HG03460 (cell line): Measurements from ENCODE around the gene RXFP2.

Source experiments
- ATAC-seq: cut with Tn5 transposase; IDR thresholded peaks from one replicate; pipeline ENCODE4 v1.9.1; 2021; ENCODE audit not compliant: unreplicated experiment

The RXFP2 gene

GRCh38 chr13:31739226-31739625 lies at the start of gene RXFP2:
Gene RXFP2, plus strand, starts transcription at chr13:31739526. Its CDS starts 87 bp downstream, at chr13:31739613.
- ATAC-seq, result no peak

GRCh38 chr13:31697290-31697689 lies 42.0 kb upstream of the RXFP2 start:
- ATAC-seq, result no peak

- no peak for ATAC-seq
Observed at GRCh38 chr13:31699650-31700049, 39.7 kb upstream of the RXFP2 start.

DNA sequence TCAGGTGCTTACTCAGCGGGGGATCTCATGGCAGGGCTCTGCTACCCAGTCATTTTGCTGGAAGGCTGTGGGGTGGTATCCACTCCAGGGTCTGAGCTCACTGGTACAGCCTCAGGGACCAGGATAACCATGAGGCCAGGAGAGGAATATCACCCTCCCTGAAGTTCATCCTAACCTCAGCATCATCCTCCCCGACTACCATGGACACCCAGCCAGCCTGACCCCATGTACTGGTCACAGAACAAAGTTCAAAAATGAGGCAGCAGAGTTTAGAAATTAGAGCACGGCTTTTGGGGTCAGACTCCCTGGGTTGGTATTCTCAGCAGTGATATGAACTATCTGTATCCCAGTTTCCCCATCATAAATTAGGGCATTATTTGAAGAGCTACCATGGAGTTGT lies 35.5 kb upstream of the RXFP2 start:
- ATAC-seq, result no peak

DNA sequence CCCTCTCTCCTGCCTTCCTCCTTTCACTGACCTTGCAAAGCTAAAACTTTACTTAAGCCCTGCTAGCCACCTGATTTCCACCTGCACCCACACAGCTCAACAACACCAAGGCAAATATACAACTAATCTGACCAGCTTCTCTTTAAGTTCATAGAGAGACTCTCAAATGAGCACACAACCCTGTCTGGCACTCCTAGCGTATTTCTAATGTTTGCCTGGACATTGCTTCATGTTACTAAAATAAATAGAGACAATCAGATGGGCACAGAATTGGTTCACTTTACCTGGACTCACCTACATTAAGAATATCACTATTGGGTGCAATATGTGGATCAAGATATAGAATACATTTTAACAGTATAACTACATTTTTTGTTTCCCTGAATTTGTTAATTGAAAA lies 33.2 kb upstream of the RXFP2 start:
- no peak for ATAC-seq

GRCh38 chr13:31717583-31717982 lies 21.7 kb upstream of the RXFP2 start:
- ATAC-seq, result no peak

- ATAC-seq, result no peak
Observed at GRCh38 chr13:31719214-31719613, 20.1 kb upstream of the RXFP2 start.

DNA sequence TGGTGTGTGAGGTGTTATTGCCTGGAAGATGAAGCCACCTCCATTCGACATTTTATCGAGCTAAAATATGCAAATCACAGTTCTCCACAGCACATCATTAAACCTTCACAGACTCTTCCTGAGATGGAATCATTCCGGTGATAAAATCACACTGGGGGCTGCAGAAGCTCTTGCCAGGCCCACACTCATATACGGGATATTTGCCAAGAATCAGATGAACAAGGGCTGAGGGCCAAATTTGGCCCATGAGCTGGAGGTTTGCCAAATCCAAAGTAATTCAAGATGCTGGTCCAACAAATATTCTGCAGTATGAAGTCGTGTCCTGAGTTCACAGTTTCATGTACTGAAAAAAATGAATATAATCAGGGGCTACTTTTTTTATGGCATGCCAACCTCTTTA lies 16.7 kb upstream of the RXFP2 start:
- ATAC-seq, result no peak

DNA sequence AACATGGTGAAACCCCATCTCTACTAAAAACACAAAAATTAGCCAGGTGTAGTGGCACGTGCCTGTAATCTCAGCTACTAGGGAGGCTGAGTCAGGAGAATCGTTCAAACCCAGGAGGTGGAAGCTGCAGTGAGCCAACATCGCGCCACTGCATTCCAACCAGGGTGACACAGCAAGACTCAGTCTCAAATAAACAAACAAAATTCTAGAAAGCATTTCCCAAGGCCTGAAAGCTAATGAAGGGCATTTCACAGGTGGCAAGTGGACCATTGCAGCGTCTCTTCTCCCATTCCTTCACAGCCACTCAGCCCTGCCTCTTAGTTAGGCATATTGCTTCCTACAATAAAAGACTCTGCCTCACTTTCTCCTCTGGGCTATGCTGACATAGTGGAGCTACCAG lies 13.5 kb upstream of the RXFP2 start:
- no peak for ATAC-seq

DNA sequence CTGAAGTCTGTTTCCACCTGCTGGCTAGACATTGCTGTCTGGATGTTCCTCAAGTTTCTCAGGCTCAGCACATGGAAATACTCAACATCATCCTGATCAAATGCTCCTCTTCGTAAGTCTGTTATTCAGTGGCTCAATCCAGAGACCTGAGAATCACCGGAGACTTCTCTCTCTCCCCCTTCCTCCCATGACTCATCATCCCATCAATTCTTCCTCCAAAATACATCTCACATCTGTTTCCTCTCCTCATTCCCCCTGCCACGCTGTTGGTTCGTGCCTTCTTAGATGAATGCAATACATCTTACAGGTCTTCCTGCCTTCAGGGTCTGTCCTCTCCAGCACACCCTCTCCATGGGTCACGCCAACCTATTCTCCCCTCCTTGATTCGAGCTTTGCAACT lies 7.4 kb upstream of the RXFP2 start:
- no peak for ATAC-seq

GRCh38 chr13:31733066-31733465 lies 6.3 kb upstream of the RXFP2 start:
- no peak for ATAC-seq

DNA sequence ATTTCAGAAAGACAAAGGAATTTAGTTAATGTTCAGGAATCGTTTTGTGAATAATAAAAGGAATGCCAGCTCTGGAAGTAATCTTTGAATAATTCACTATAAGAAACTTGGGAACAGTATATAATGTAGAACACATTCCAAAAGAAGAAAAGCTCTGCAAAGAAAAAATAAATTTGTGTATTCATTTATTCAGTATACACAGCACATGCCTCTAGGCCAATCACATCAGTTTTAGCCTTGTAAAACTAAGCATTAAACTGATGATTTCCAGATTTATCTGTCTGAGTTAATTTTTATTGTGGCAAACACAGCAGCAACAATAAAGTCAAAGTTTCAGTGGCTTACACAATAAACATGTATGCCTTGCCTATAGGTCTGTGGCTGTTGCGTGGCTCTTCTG lies 5.7 kb upstream of the RXFP2 start:
- ATAC-seq, result no peak

GRCh38 chr13:31742097-31742734 lies 2.9 kb downstream of the RXFP2 start:
- ATAC-seq, result peak; percentile 87

GRCh38 chr13:31747291-31747690 lies 8.0 kb downstream of the RXFP2 start:
- ATAC-seq, result no peak

GRCh38 chr13:31747966-31748365 lies 8.6 kb downstream of the RXFP2 start:
- ATAC-seq, result no peak

- ATAC-seq, result no peak
Observed at GRCh38 chr13:31749929-31750328, 10.6 kb downstream of the RXFP2 start.

- ATAC-seq, result no peak
Observed at GRCh38 chr13:31755211-31755610, 15.9 kb downstream of the RXFP2 start.

DNA sequence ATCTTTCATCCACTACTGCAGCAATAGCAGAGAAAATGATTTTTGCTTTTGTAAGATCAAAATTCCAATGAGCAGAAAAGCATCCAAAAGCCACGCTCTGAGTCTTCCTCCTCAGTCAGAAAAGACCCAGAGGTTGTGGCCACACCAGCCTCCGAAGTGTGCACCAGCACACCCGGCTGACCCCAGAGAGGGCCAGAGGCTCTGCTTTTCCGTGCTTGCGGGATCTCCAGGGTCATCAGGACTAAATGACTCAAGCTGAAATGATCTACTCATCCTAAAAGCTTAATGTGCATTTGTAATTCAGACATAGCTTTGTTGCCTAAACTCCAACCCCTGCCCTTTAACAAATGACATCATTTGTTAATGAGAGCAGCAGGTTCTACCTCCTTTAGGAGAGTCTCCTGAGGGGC lies 16.5 kb downstream of the RXFP2 start:
- no peak for ATAC-seq

DNA sequence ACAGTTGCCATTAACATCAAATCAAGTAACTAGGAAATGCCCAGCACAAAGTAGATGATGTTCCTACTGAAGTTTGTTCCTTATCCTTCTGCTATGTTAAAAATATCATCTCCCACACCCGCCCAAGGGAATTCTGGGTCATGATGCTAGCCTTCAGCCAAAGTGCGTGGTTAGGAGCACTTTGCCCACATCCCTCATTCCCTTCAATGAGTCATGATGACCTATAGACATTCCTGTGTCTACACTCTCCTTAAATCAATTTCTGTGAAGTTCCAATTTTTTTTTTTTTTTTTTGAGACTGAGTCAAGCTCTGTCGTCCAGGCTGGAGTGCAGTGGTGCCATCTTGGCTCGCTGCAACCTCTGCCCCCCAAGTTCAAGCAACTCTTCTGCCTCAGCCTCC lies 17.0 kb downstream of the RXFP2 start:
- ATAC-seq, result no peak

- no peak for ATAC-seq
Observed at GRCh38 chr13:31761951-31762350, 22.6 kb downstream of the RXFP2 start.

- no peak for ATAC-seq
Observed at GRCh38 chr13:31764556-31764955, 25.2 kb downstream of the RXFP2 start.

DNA sequence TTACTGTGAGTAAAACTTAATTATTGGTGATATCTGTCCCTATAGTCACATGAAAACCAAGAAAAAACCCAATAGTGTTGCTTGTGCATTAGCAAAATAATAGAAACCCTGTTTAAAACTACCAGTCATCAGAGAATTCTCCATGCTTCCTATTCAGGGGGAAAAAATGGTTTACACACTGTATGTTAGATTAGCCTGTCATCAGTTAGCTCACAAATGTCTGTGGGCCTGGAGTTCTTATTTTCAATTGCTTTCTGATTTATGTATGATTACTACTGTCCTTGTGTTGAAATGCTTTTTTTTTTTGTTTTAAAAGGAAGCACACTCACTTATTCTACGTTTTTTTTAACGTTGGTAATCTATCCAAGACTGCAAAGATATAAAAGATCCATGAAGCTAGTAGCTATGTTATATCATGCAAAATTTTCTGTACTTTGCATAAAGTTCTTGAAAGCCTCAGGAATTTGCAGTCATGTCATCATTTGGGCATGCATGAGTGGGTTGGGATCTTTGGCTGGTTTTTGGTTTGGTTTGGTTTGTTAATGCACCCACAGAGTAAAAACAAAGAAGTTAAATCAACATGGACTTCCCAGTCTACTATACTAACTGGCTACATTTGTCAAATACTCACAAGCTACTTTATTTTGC lies 25.9 kb downstream of the RXFP2 start:
- no peak for ATAC-seq
